Activated CD4-positive, alpha-beta T cell treated with anti-CD3 and anti-CD28 coated beads, Interleukin-2, amount 10 ng/mL, durations not matched to agents 24 days and 14 days (primary cell): ENCODE results near the gene FAHD1. TPM values are rescaled to one million over a fixed set of nuclear protein-coding genes. Genes with fewer than 3 reads are reported as not detected.
A peak's percentile ranks its signal among the peaks of the same experiment; 100 is the strongest.

Experiments
- DNase-seq: peaks from one replicate; pipeline ENCODE4 v3.0.0; 2022
- H3K27ac Mint-ChIP-seq: one replicate; pipeline ENCODE4 v1.8.0; 2022; ENCODE audit warnings: mild to moderate bottlenecking, mixed read lengths
- H3K27me3 Mint-ChIP-seq: one replicate; pipeline ENCODE4 v1.8.0; 2022; ENCODE audit warnings: mixed read lengths
- H3K36me3 Mint-ChIP-seq: one replicate; pipeline ENCODE4 v1.8.0; 2022; ENCODE audit warnings: low read depth, mild to moderate bottlenecking, mixed read lengths
- H3K4me1 Mint-ChIP-seq: one replicate; pipeline ENCODE4 v1.8.0; 2021; ENCODE audit warnings: mixed read lengths
- H3K4me3 Mint-ChIP-seq: one replicate; pipeline ENCODE4 v1.8.0; 2022; ENCODE audit warnings: mild to moderate bottlenecking, moderate library complexity, mixed read lengths
- H3K9me3 Mint-ChIP-seq: one replicate; pipeline ENCODE4 v1.8.0; 2021; ENCODE audit warnings: mixed read lengths
- intact Hi-C: fragments of 100-400 bp; cut with micrococcal nuclease; formaldehyde crosslinking; loops from one replicate; pipeline ENCODE4 v1.15.1; 2023
- total RNA-seq: library from RNA; stranded (reverse); gene quantifications from 2 replicates; pipeline ENCODE4 v1.2.3, GENCODE V29; 2022

The FAHD1 gene
- total RNA-seq, 1 donor from 2014 or later: 20.2 TPM

- peaks cover 9% of the 10 kb centered on the region for H3K4me1 Mint-ChIP-seq
- no peak overlapping the region for H3K27ac Mint-ChIP-seq
- no peaks in the 10 kb centered on the region for H3K9me3 Mint-ChIP-seq
- peaks cover 14% of the 10 kb centered on the region for H3K36me3 Mint-ChIP-seq
- H3K4me3 Mint-ChIP-seq: no peak overlapping the region
- no peak for DNase-seq
- H3K27me3 Mint-ChIP-seq: peaks cover 2% of the 10 kb centered on the region
- intact Hi-C loops: no loop called here
Measured at GRCh38 chr16:1785846-1786170, 41.2 kb upstream of the FAHD1 start.

GRCh38 chr16:1786242-1787055, 40.6 kb upstream of the FAHD1 start:
- no peak overlapping the region for H3K4me3 Mint-ChIP-seq
- no peaks in the 10 kb centered on the region for H3K9me3 Mint-ChIP-seq
- H3K4me1 Mint-ChIP-seq: peaks cover 5% of the 10 kb centered on the region
- peak; percentile 57 for DNase-seq
- peaks cover 14% of the 10 kb centered on the region for H3K36me3 Mint-ChIP-seq
- peaks cover 2% of the 10 kb centered on the region for H3K27me3 Mint-ChIP-seq
- intact Hi-C loops: no loop called here
- H3K27ac Mint-ChIP-seq: no peak overlapping the region

- intact Hi-C loops: no loop called here
- no peak overlapping the region for H3K27ac Mint-ChIP-seq
Measured at GRCh38 chr16:1787056-1787321, 40.0 kb upstream of the FAHD1 start.

GRCh38 chr16:1787322-1788094, 39.5 kb upstream of the FAHD1 start:
- H3K36me3 Mint-ChIP-seq: peaks cover 10% of the 10 kb centered on the region
- no peaks in the 10 kb centered on the region for H3K9me3 Mint-ChIP-seq
- intact Hi-C loops: no loop called here
- peaks cover 2% of the 10 kb centered on the region for H3K27me3 Mint-ChIP-seq
- H3K4me3 Mint-ChIP-seq: no peak overlapping the region
- H3K27ac Mint-ChIP-seq: no peak overlapping the region
- H3K4me1 Mint-ChIP-seq: peaks cover 1% of the 10 kb centered on the region
- DNase-seq: peak; percentile 55

More at GRCh38 chr16:1787056-1787321, 40.0 kb upstream of the FAHD1 start:
- Mint-ChIP-seq H3K4me1 (peaks cover 1% of the 10 kb centered on the region), H3K9me3 (no peaks in the 10 kb centered on the region), H3K36me3 (peaks cover 10% of the 10 kb centered on the region), H3K27me3 (peaks cover 2% of the 10 kb centered on the region), H3K4me3 (no peak overlapping the region)
- DNase-seq: no peak

GRCh38 chr16:1788095-1788707, 38.8 kb upstream of the FAHD1 start:
- DNase-seq: no peak

GRCh38 chr16:1788708-1789100, 38.3 kb upstream of the FAHD1 start:
- intact Hi-C loops: no loop called here
- no peak for DNase-seq
- no peaks in the 10 kb centered on the region for H3K27me3 Mint-ChIP-seq
- H3K4me1 Mint-ChIP-seq: peaks cover 1% of the 10 kb centered on the region
- no peaks in the 10 kb centered on the region for H3K9me3 Mint-ChIP-seq
- peaks cover 10% of the 10 kb centered on the region for H3K36me3 Mint-ChIP-seq
- H3K27ac Mint-ChIP-seq: no peak overlapping the region
- H3K4me3 Mint-ChIP-seq: no peak overlapping the region

More at GRCh38 chr16:1788095-1788707, 38.8 kb upstream of the FAHD1 start:
- Mint-ChIP-seq H3K27ac (no peak overlapping the region), H3K9me3 (no peaks in the 10 kb centered on the region), H3K27me3 (no peaks in the 10 kb centered on the region), H3K4me1 (peaks cover 1% of the 10 kb centered on the region), H3K4me3 (no peak overlapping the region), H3K36me3 (peaks cover 10% of the 10 kb centered on the region)
- intact Hi-C loops: no loop called here

- intact Hi-C loops: no loop called here
- H3K4me3 Mint-ChIP-seq: no peak overlapping the region
- H3K9me3 Mint-ChIP-seq: no peaks in the 10 kb centered on the region
- H3K27ac Mint-ChIP-seq: no peak overlapping the region
- no peaks in the 10 kb centered on the region for H3K4me1 Mint-ChIP-seq
- no peaks in the 10 kb centered on the region for H3K27me3 Mint-ChIP-seq
- no peak for DNase-seq
- peaks cover 8% of the 10 kb centered on the region for H3K36me3 Mint-ChIP-seq
Measured at GRCh38 chr16:1789643-1790045, 37.4 kb upstream of the FAHD1 start.

GRCh38 chr16:1790261-1790610, 36.8 kb upstream of the FAHD1 start:
- DNase-seq: no peak
- H3K4me3 Mint-ChIP-seq: no peak overlapping the region
- intact Hi-C loops: no loop called here
- peaks cover 6% of the 10 kb centered on the region for H3K36me3 Mint-ChIP-seq
- H3K27me3 Mint-ChIP-seq: no peaks in the 10 kb centered on the region
- no peaks in the 10 kb centered on the region for H3K9me3 Mint-ChIP-seq
- H3K4me1 Mint-ChIP-seq: no peaks in the 10 kb centered on the region
- no peak overlapping the region for H3K27ac Mint-ChIP-seq

- Mint-ChIP-seq H3K36me3 (peaks cover 6% of the 10 kb centered on the region), H3K27me3 (no peaks in the 10 kb centered on the region), H3K4me1 (no peaks in the 10 kb centered on the region), H3K9me3 (no peaks in the 10 kb centered on the region), H3K27ac (no peak overlapping the region), H3K4me3 (no peak overlapping the region)
- intact Hi-C loops: no loop called here
- DNase-seq: no peak
Measured at GRCh38 chr16:1790611-1791255, 36.3 kb upstream of the FAHD1 start.

- Mint-ChIP-seq H3K27ac (no peak overlapping the region), H3K4me3 (no peak overlapping the region), H3K4me1 (no peaks in the 10 kb centered on the region), H3K36me3 (peaks cover 6% of the 10 kb centered on the region), H3K9me3 (no peaks in the 10 kb centered on the region), H3K27me3 (no peaks in the 10 kb centered on the region)
- intact Hi-C loops: no loop called here
- no peak for DNase-seq
Measured at GRCh38 chr16:1791256-1791942, 35.6 kb upstream of the FAHD1 start.

GRCh38 chr16:1791943-1792812, 34.8 kb upstream of the FAHD1 start:
- no peak for DNase-seq
- Mint-ChIP-seq H3K27me3 (no peaks in the 10 kb centered on the region), H3K36me3 (peaks cover 7% of the 10 kb centered on the region), H3K9me3 (no peaks in the 10 kb centered on the region), H3K27ac (no peak overlapping the region), H3K4me1 (no peaks in the 10 kb centered on the region), H3K4me3 (no peak overlapping the region)
- intact Hi-C loops: no loop called here

GRCh38 chr16:1792836-1793577, 34.0 kb upstream of the FAHD1 start:
- Mint-ChIP-seq H3K27me3 (no peaks in the 10 kb centered on the region), H3K4me3 (no peak overlapping the region), H3K4me1 (no peaks in the 10 kb centered on the region)

More at GRCh38 chr16:1792836-1793577, 34.0 kb upstream of the FAHD1 start:
- Mint-ChIP-seq H3K36me3 (peaks cover 8% of the 10 kb centered on the region), H3K9me3 (no peaks in the 10 kb centered on the region), H3K27ac (no peak overlapping the region)
- DNase-seq: no peak
- intact Hi-C loops: no loop called here
